ENCODE results near the gene HUNK.
"Not testable (repeated sequence)": the region's sequence is repeated elsewhere in the genome, so short reads cannot be mapped to it uniquely, and the experiment has no call there.

Gene HUNK

DNA sequence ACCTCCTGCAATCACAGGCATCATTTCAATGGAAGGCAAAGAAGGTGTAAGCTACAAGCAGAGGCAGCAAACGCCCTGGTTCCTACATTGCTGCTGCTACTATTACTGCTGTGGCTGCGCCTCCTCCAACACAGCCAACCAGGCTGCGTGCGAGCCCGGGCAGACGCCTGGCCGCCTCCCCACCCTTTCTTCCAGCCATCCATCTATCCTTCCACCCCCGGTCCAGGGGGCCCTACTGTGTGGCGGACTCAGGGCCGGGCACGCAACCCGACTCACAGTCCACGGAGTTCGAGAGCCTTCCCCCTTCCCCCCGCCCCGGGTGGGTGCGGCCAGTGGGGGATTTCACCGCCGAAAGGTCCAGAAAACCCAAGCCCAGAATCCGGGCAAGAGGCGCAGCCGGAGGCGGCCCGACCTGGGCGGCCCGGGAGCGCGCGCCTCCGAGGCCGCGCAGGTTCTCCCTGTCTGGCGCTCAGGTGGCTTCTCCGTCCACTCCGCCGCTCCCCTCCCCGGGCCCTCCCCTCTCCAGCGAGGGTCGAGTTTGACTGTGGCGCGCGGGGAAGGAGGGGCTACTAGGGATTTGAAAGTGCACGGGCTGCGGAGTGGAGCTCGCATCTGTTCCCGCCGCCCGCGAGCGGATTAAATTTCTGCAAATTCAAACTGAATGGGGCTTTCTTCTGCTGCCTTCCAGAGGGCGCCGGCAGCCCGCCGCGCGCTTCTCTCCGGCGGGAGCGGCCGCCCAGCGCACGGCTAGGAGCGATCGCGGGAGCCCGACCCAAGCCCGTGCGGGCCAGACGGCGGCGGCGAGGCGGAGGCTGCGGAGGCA is at the start of gene HUNK:
Gene HUNK (plus strand): TSS at position 569 of the 823 bp plus-strand sequence. CDS start 655 bp downstream, outside the sequence.
- DNase-seq, result peak; percentile 86

DNA sequence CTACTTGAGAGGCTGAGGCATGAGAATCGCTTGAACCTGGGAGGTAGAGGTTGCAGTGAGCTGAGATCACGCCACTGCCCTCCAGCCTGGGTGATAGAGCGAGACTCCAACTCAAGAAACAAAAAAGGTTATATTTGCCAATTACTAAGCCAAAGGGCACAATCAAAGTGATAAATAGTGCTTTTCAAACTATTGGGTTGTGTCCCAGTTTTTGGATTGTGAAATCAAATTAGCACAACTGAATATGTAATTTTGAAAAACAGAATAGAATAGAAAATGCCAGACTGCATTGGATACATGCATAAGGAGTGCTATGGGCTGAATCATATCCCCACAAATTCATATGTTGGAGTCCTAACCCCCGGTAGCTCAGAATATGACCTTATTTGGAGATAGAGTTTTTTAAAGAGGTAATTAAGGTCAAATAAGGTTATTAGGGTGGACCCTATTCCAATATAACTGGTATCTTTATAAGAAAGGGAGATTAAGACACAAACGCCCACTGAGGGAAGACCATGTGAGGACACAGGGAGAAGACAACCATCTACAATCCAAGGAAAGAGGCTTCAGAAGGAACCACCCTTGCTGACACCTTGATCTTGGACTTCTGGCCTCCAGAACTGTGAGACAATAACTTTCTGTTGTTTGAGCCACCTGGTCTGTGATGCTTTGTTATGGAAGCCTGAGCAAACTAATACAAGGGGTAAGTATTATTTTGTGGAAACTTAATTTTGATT is 42.9 kb upstream of the HUNK start:
- no peak for DNase-seq

DNA sequence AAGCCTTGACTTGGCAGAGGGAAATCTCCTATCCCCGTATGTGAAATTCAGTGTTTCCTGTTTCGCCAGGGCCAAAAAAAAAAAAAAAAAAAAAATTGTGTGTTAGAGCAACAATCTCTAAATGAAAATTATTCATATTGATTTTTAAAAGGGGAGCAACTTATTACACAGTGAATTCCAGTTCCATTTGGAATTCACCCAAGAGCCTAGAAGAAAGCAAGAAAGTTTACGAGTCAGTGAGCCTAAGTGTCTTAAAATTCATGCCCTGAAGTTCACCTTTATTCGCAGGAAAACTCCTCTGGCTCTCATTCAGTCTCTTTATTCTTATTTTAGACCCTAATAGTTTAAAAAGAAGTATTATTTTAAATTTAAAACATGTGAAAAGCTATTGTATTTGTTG is 42.1 kb upstream of the HUNK start:
- no peak for DNase-seq

DNA sequence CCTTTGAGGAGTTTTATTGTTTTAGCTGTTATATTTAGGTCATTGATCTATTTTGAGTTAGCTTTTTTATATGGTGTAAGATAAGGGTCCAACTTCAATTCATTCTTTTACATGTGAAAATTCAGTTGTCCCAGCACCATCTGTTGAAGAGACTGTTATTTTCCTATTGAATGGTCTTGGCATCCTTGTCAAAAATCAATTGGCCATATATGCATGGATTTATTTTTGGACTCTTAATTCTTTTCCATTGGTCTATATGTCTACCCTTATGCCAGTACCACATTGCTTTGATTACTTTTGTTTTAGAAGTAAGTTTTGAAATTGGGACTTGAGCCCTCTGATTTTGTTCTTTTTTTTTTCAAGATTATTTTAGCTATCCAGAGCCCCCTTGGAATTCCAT is 35.8 kb upstream of the HUNK start:
- no peak for DNase-seq

DNA sequence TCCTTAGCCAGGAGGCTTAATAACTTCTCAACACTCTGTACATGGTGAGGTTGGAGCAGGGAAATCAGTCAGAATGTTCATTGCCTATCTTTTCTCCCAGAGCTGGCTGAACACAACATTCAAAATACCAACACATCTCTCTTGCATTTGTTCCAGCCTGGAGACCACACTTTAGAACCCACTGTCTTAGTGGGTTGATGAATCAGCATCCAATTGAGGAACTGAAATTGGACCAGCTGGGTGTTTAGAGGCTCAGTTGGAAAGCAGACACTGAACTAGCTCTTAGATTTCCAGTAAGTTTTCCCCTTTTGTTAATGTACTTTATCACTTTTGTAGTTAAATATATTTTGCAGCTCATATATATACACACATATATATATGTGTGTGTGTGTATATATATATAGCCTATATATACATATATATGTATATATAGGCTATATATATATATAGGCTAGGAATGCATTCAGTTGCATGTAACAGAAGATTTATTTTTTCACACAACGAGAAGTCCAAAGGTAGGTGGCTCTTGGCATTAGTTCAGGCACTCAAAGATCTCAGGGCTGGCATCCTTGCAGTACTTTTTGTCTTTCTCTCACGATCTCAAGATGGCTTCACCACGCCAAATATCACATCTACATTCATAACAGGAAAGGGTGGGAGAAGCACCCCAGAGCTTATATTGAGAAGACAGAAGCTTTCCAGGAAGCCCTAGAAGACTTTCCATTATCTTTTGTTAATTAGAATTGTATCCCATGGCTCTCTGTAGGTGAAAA is 35.0 kb upstream of the HUNK start:
- DNase-seq, result no peak

DNA sequence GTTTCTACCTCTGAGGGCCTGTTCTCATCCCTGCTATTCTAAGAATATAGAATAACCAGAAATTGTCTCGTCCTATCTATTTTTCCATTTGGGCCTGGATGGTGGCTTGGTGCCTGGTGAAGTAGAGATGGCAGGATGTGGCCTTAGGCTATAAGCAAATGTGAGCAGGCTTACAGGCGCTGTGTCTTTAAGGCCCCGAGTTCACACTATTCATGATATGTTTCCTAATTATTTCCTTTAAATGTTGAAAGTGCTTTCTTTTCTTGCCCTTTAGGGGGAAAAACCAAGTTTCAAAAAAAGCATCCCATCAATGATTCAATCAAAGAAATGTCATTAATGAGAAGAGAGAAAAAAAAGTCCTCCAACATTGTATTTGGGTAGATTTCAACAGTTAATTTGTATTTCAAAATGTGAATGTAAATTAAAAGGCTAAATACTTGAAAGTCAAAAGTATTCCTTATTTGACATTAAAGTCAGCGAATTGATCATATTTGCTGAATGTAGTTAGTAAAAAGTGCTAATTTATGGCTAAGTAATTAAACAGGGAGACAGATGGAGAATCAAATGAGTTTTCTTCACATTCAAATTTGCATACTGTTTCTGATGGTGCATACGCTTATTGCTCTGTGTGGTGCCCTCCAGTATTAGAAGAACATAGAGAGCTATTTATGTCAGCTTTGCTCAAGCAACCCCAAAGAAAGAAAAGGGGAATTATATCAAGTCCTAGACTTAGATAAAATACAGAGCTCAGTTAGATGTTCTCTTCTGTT is 34.0 kb upstream of the HUNK start:
- no peak for DNase-seq

DNA sequence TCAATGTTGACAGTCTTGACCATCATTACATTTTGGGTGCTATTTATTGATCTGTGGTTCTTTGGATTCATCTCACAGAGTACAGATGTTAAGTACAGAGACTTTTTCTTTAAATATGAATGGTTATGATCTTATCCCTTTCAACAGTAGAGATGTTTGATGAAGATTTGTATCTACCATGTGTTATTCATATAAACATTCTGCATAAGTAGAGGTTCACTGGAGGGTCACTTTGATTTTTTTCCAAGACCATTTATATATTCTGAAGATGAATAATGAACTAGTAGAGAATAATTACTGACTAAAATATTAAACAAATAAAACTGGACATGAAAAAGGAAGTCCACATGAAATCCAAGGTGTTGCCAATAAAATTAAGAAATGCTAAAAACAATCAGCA is 28.6 kb upstream of the HUNK start:
- no peak for DNase-seq

DNA sequence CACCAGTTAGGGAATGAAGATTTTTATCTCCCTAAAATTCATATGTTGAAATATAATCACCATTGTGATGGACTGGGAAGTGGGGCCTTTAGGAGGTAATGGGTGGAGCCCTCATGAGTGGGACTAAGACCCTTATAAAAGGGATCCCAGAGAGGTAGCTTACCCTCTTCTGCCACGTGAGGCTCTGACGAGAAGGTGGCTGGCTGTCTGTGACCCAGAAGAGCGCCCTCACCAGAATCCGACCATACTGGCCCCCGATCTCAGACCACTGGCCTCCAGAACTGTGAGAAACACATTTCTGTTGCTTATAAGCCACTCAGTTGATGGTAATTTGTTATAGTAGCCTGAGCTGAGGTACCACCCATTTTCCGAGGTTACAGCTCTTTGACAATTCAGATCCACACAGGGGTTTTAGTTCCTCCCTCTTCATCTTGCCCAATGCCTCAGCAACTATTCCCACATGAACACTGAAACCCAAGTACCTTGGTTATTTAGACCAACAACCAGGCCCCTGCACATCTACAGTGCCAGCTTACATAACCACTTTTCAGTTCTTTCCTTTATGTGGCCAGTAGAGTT is 27.6 kb upstream of the HUNK start:
- no peak for DNase-seq

DNA sequence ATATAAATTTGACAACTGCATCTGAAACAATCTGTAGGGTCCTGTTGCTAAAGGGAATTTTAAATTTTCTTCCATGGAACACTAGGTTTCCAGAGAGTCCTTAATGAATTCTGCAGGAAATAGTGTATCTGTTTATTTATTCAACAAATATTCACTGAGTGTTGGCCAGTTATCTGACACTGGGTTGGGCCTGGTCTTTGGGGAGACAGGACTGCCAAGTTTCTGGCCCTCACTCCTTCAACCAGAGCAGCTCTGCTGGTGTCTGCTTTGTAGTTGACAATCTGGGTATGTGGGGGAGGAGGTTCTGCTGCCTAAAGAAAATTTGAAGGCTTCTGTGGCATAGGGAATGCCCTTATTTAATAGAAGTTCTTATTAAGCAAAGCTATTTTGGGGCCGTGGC is 26.1 kb upstream of the HUNK start:
- no peak for DNase-seq

DNA sequence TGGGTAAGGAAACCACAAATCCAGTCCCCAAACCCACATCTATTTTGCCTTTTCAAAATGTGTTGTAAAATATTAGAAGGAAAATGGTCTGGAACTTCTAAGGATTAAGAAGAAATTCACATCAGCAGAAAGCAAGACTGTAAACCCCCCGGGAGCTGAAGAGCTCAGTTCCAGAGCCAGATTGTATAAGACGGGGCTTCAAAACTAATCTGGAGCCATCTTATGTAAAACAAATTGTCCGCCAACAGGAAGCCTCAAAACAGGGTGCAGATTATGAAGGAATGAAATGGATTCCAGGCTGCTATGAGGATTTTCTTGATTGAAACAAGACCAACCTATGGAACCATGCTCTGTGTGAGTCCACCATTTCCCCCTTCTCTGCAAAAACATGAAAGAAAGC is 25.1 kb upstream of the HUNK start:
- no peak for DNase-seq

DNA sequence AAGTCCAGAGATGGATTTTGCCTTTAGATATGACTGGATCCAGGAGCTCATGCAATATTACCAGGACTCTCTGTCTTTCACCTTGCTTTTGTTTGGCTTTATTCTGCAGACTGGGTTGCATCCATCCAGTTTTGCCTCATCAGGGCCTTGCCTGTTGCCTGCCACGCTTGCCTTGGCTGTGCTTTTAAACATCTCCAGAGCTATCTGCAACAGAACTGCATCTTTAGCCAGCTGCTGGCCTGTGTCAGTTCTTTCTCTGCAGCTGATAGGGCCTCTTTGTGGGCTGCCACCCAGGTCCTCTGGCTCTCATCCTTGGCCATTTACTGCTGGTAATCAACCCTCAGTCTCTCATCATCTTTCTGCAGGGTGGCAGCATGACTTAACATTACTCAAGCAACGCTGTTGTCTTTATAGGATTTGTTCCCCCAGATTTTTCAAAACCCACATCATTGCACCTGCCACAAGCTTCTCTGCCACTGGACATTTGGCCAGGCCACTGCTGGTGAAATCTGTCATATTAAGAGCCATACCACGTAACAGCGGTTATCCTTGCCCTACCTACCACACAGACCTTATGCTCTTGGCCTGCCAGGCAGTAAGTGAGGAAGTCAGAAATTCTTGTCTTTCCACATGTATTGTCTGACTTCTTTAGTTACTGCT is 24.4 kb upstream of the HUNK start:
- DNase-seq, result no peak

DNA sequence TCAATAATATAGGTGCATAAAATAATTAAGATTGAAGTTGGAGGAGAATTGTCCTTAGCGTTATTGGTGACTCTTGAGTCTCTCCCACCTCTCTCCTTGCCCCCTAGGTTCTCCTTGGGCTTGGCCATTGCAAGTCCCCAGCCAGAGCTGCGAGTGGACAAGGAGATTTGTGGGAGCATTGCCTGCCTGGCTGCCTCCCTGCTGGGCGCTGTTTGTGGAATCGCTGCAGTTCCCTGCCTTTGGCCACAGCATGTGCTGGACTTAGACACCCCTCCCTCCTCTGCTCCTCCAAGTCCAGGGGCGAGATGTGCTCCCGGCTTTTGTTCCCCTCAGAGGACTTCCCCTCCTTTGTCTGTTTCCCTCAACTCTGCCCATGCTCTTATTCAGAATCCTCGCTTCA is 21.9 kb upstream of the HUNK start:
- no peak for DNase-seq

DNA sequence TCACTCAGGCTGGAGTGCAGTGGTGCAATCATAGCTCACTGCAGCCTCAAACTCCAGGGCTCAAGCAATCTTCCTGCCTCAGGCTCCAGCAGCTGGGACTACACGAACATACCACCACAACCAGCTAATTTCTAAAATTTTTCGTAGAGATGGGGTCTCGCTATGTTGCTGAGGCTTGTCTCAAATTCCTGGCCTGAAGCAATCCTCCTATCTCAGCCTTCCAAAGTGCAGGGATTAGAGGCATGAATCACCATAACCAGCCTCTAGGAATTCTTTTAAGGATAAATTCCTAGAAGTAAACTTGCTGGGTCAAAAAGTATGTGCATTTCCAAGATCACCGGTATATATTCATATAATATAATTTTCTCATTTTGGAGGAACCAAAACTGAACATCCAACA is 17.6 kb upstream of the HUNK start:
- DNase-seq, result no peak

DNA sequence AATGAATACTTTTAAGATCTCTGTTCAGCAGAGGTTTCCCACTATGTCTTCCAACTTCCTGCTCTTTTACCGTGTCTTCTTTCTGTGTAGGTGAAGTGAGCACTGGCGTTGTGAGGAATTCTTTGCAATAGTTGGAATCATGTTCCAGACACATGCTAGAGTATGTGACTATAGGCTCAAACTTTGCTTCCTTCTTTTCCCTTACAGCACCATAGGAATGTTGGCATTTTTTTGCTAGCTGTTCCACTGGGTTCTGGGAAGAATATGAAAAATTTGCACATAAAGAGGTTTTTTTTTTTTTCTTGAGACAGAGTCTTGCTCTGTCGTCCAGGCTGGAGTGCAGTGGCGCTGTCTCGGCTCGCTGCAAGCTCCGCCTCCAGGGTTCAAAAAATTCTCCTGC is 15.7 kb upstream of the HUNK start:
- no peak for DNase-seq

DNA sequence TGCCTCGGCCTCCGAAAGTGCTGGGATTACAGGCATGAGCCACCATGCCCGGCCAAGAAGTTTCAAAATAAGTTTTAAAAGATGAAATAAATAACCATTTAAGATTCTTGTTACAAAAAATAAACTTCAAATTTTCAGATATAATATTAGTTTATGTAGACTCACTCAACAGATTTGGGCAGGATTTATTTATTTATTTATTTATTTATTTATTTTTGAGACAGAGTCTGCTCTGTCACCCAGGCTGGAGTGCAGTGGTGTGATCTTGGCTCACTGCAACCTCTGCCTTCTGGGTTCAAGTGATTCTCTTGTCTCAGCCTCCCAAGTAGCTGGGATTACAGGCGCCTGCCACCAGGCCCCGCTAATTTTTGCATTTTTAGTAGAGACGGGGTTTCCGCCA is 15.2 kb upstream of the HUNK start:
- DNase-seq, result not testable (repeated sequence)

DNA sequence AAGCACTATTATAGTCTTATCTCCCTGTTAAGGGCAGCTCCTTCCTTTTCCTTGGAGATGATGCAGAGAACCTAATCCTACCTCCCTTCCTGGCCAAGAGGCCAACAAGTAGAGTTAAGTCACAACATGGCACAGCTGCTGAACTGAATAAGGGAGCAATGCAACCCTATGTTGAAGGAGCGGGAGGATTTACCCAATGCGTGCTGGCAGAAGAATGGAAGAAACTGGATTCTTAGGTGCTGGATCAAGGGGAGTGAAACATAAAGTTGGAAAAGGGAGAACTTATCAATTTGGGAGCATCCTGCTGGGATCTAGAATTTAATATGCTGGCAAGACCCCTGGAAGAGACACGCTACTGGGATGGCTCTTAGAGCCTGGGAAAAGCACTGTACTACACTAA is 12.0 kb upstream of the HUNK start:
- no peak for DNase-seq

DNA sequence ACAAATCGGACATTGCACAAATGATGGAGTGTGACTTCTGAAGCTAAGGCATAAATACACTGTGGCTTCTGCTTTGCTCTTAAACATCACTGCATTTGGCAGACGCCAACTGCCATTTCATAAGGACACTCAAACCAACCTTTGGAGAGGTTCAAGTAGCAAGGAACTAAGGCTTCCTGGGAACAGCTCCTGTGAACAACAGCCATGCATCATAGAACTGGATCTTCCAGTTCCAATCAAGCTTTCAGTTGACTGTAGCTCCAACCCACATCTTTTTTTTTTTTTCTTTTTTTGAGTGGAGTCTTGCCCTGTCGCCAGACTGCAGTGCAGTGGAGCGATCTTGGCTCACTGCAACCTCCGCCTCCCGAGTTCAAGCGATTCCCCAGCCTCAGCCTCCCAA is 10.7 kb upstream of the HUNK start:
- DNase-seq, result no peak

DNA sequence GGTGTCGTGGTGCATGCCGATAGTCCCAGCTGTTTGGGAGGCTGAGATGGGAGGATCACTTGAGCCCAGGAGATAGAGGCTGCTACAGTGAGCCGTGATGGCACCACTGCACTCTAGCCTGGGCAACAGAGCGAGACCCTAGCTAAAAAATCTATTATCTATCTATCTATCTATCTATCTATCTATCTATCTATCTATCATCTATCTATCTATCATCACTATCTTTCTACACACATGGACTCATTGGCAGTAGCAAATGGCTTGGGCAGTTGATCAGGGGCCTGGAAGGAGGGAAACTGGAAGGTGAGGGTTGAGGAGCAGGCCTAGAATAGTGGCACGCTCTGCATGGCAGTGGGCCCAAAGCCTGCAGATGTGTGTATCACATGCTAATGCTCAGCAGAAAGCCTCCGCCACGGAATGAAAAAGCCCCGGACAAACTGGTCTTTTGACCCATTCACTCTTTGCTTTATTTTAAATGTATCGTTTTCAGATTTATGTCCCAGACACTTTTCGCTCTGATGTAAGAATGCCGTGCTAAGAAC is 7.3 kb upstream of the HUNK start:
- DNase-seq, result no peak

DNA sequence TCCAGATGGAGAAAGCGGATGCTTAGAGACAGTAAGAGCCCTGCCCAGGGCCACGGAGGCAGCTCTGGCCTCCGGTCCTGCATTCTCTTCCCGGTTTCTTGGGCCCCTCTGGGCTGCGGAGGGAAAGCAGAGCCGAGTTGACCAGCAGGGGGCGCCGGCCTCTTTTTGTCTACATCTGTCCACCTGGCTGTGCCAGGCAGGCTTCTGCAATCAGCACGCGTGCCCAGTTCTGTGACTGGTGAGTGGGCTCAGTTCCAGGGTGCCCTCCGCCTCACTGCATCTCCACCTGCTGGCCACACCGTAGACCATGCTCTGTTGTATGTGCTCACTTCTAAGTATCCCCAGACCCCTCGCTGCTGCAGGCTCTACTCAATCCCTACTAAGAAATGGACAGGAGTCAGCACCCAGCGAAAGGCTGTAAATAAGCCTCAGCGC is 6.7 kb upstream of the HUNK start:
- DNase-seq, result peak; percentile 91

DNA sequence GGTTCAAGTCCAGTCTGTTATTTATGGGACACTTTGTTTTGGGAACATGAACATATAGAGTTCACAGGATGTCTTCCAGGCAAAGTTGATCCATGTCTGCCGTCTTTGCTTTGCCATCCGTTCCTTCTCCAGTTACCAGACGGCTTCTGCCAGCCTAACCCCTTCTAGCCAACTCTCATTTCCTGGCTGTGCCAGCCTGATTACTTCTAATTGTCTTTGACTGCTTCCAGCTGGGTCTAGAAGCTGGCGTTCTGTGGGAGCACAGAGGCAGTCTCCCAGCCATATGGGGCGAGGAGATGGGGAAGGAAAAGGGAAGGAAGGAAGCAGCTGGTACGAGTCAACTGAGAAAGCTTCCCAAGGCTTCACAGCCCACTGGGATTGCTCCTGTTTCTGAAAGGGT is 3.1 kb upstream of the HUNK start:
- DNase-seq, result peak; percentile 53

DNA sequence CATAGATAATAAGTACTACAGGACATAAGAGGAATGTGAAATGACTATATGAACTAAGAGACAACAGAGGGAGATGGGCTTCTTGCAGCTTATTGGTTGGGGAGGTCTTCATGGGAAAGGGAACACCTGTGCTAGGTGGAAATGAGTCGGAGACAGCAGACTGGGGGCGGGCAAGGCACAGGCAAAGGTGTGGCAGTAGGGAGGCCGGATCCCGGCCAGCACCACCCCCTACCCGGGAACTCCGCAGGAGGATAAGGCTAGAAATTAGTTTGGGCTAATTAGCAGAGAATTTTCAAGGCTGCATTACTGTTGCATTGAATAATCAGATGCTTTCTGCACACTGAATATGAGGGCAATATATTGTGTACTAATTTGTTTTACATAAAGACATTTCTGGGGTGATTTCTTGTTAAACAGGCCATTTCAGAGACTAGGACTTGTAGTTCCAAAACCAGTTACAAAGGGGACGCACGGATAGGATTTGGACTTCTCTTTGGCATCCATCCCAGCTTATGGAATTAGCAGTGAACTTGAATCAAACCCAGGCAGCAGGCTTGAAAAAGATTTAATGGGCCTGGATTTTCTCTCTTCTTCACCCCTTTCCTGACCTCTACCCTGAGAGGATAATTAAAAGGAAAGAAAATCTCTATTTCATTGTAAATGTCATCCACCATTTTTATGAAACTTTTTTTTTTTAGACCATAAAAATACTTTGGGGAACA is 2.2 kb upstream of the HUNK start:
- peak; percentile 25 for DNase-seq
